ENCODE data around the gene LCP1. TPM values are rescaled to one million over a fixed set of nuclear protein-coding genes. Genes with fewer than 3 reads are reported as not detected.

LCP1 gene
- polyA plus RNA-seq, 2 donors = 3.1 to 7.6 TPM

- H3K36me3 ChIP-seq (ENCODE audit: control insufficient read depth in 2 of 2, insufficient read depth in 2 of 2, low read length in 1 of 2) = no peaks in the 10 kb centered on the region
- 54 to 60% methylated on average over 2 of the region's 2 CpGs for WGBS, 2 donors
- H3K27me3 ChIP-seq (ENCODE audit: control insufficient read depth in 1 of 2, insufficient read depth in 2 of 2, low read length in 2 of 2) = no peaks in the 10 kb centered on the region
- no peaks in the 10 kb centered on the region for H3K9me3 ChIP-seq (ENCODE audit: control insufficient read depth in 2 of 2, insufficient read depth in 1 of 2, low read depth in 1 of 2, low read length in 1 of 2)
- H3K4me1 ChIP-seq (ENCODE audit: control insufficient read depth in 2 of 2, insufficient read depth in 2 of 2, low read length in 1 of 2) = no peaks in the 10 kb centered on the region
- no peak overlapping the region for H3K27ac ChIP-seq (ENCODE audit: low read depth in 2 of 2, low read length in 1 of 2)
- H3K4me3 ChIP-seq (ENCODE audit: low read depth in 1 of 2, low read length in 2 of 2) = no peak overlapping the region
These were observed 55.9 kb downstream of the LCP1 start for GRCh38 chr13:46126056-46126455.

GRCh38 chr13:46124967-46125933 lies 56.7 kb downstream of the LCP1 start:
- Histone ChIP-seq H3K27me3 (ENCODE audit: control insufficient read depth in 1 of 2, insufficient read depth in 2 of 2, low read length in 2 of 2) (no peaks in the 10 kb centered on the region), H3K4me1 (ENCODE audit: control insufficient read depth in 2 of 2, insufficient read depth in 2 of 2, low read length in 1 of 2) (no peaks in the 10 kb centered on the region), H3K27ac (ENCODE audit: low read depth in 2 of 2, low read length in 1 of 2) (no peak overlapping the region), H3K9me3 (ENCODE audit: control insufficient read depth in 2 of 2, insufficient read depth in 1 of 2, low read depth in 1 of 2, low read length in 1 of 2) (no peaks in the 10 kb centered on the region), H3K4me3 (ENCODE audit: low read depth in 1 of 2, low read length in 2 of 2) (no peak overlapping the region), H3K36me3 (ENCODE audit: control insufficient read depth in 2 of 2, insufficient read depth in 2 of 2, low read length in 1 of 2) (no peaks in the 10 kb centered on the region)
- 53 to 61% methylated on average over 11 of the region's 11 CpGs for WGBS, 2 donors

- no peak overlapping the region for H3K4me3 ChIP-seq (ENCODE audit: low read depth in 1 of 2, low read length in 2 of 2)
- no peaks in the 10 kb centered on the region for H3K4me1 ChIP-seq (ENCODE audit: control insufficient read depth in 2 of 2, insufficient read depth in 2 of 2, low read length in 1 of 2)
- no peaks in the 10 kb centered on the region for H3K27me3 ChIP-seq (ENCODE audit: control insufficient read depth in 1 of 2, insufficient read depth in 2 of 2, low read length in 2 of 2)
- no peaks in the 10 kb centered on the region for H3K36me3 ChIP-seq (ENCODE audit: control insufficient read depth in 2 of 2, insufficient read depth in 2 of 2, low read length in 1 of 2)
- 80 to 84% methylated on average over 10 of the region's 10 CpGs for WGBS, 2 donors
- no peak overlapping the region for H3K27ac ChIP-seq (ENCODE audit: low read depth in 2 of 2, low read length in 1 of 2)
- H3K9me3 ChIP-seq (ENCODE audit: control insufficient read depth in 2 of 2, insufficient read depth in 1 of 2, low read depth in 1 of 2, low read length in 1 of 2) = no peaks in the 10 kb centered on the region
These were observed 57.4 kb downstream of the LCP1 start for GRCh38 chr13:46124531-46124966.

- Histone ChIP-seq H3K9me3 (ENCODE audit: control insufficient read depth in 2 of 2, insufficient read depth in 1 of 2, low read depth in 1 of 2, low read length in 1 of 2) (no peaks in the 10 kb centered on the region), H3K4me3 (ENCODE audit: low read depth in 1 of 2, low read length in 2 of 2) (no peak overlapping the region), H3K27ac (ENCODE audit: low read depth in 2 of 2, low read length in 1 of 2) (no peak overlapping the region), H3K27me3 (ENCODE audit: control insufficient read depth in 1 of 2, insufficient read depth in 2 of 2, low read length in 2 of 2) (no peaks in the 10 kb centered on the region), H3K36me3 (ENCODE audit: control insufficient read depth in 2 of 2, insufficient read depth in 2 of 2, low read length in 1 of 2) (no peaks in the 10 kb centered on the region), H3K4me1 (ENCODE audit: control insufficient read depth in 2 of 2, insufficient read depth in 2 of 2, low read length in 1 of 2) (no peaks in the 10 kb centered on the region)
- 88 to 91% methylated on average over 7 of the region's 7 CpGs for WGBS, 2 donors
These were observed 59.7 kb downstream of the LCP1 start for GRCh38 chr13:46122304-46122703.

- WGBS, 2 donors = 55 to 59% methylated on average over 4 of the region's 4 CpGs
- Histone ChIP-seq H3K27me3 (ENCODE audit: control insufficient read depth in 1 of 2, insufficient read depth in 2 of 2, low read length in 2 of 2) (no peaks in the 10 kb centered on the region), H3K4me3 (ENCODE audit: low read depth in 1 of 2, low read length in 2 of 2) (no peak overlapping the region), H3K36me3 (ENCODE audit: control insufficient read depth in 2 of 2, insufficient read depth in 2 of 2, low read length in 1 of 2) (no peaks in the 10 kb centered on the region), H3K9me3 (ENCODE audit: control insufficient read depth in 2 of 2, insufficient read depth in 1 of 2, low read depth in 1 of 2, low read length in 1 of 2) (no peaks in the 10 kb centered on the region), H3K27ac (ENCODE audit: low read depth in 2 of 2, low read length in 1 of 2) (no peak overlapping the region), H3K4me1 (ENCODE audit: control insufficient read depth in 2 of 2, insufficient read depth in 2 of 2, low read length in 1 of 2) (no peaks in the 10 kb centered on the region)
These were observed 60.3 kb downstream of the LCP1 start for GRCh38 chr13:46121597-46122163.

- no peak overlapping the region for H3K4me3 ChIP-seq (ENCODE audit: low read depth in 1 of 2, low read length in 2 of 2)
- WGBS, 2 donors = 49 to 73% methylated on average over 2 of the region's 2 CpGs
- H3K27me3 ChIP-seq (ENCODE audit: control insufficient read depth in 1 of 2, insufficient read depth in 2 of 2, low read length in 2 of 2) = no peaks in the 10 kb centered on the region
- H3K4me1 ChIP-seq (ENCODE audit: control insufficient read depth in 2 of 2, insufficient read depth in 2 of 2, low read length in 1 of 2) = no peaks in the 10 kb centered on the region
- no peaks in the 10 kb centered on the region for H3K9me3 ChIP-seq (ENCODE audit: control insufficient read depth in 2 of 2, insufficient read depth in 1 of 2, low read depth in 1 of 2, low read length in 1 of 2)
- no peak overlapping the region for H3K27ac ChIP-seq (ENCODE audit: low read depth in 2 of 2, low read length in 1 of 2)
- H3K36me3 ChIP-seq (ENCODE audit: control insufficient read depth in 2 of 2, insufficient read depth in 2 of 2, low read length in 1 of 2) = no peaks in the 10 kb centered on the region
These were observed 60.9 kb downstream of the LCP1 start for GRCh38 chr13:46121033-46121432.

- H3K4me3 ChIP-seq (ENCODE audit: low read depth in 1 of 2, low read length in 2 of 2) = no peak overlapping the region
- 58 to 60% methylated on average over 6 of the region's 6 CpGs for whole genome bisulfite sequencing, 2 donors
- H3K27ac ChIP-seq (ENCODE audit: low read depth in 2 of 2, low read length in 1 of 2) = no peak overlapping the region
- H3K27me3 ChIP-seq (ENCODE audit: control insufficient read depth in 1 of 2, insufficient read depth in 2 of 2, low read length in 2 of 2) = no peaks in the 10 kb centered on the region
- no peaks in the 10 kb centered on the region for H3K9me3 ChIP-seq (ENCODE audit: control insufficient read depth in 2 of 2, insufficient read depth in 1 of 2, low read depth in 1 of 2, low read length in 1 of 2)
- no peaks in the 10 kb centered on the region for H3K4me1 ChIP-seq (ENCODE audit: control insufficient read depth in 2 of 2, insufficient read depth in 2 of 2, low read length in 1 of 2)
- no peaks in the 10 kb centered on the region for H3K36me3 ChIP-seq (ENCODE audit: control insufficient read depth in 2 of 2, insufficient read depth in 2 of 2, low read length in 1 of 2)
These were observed 61.9 kb downstream of the LCP1 start for GRCh38 chr13:46119883-46120614.

GRCh38 chr13:46116653-46117502 lies 65.1 kb downstream of the LCP1 start:
- WGBS, 2 donors = 86 to 94% methylated on average over 4 of the region's 4 CpGs
- H3K36me3 ChIP-seq (ENCODE audit: control insufficient read depth in 2 of 2, insufficient read depth in 2 of 2, low read length in 1 of 2) = no peaks in the 10 kb centered on the region
- no peak overlapping the region for H3K27ac ChIP-seq (ENCODE audit: low read depth in 2 of 2, low read length in 1 of 2)
- H3K9me3 ChIP-seq (ENCODE audit: control insufficient read depth in 2 of 2, insufficient read depth in 1 of 2, low read depth in 1 of 2, low read length in 1 of 2) = no peaks in the 10 kb centered on the region
- H3K4me3 ChIP-seq (ENCODE audit: low read depth in 1 of 2, low read length in 2 of 2) = no peak overlapping the region
- H3K4me1 ChIP-seq (ENCODE audit: control insufficient read depth in 2 of 2, insufficient read depth in 2 of 2, low read length in 1 of 2) = no peaks in the 10 kb centered on the region
- H3K27me3 ChIP-seq (ENCODE audit: control insufficient read depth in 1 of 2, insufficient read depth in 2 of 2, low read length in 2 of 2) = peaks cover 0 to 3% of the 10 kb centered on the region in 2 donors

- Histone ChIP-seq H3K9me3 (ENCODE audit: control insufficient read depth in 2 of 2, insufficient read depth in 1 of 2, low read depth in 1 of 2, low read length in 1 of 2) (no peaks in the 10 kb centered on the region), H3K36me3 (ENCODE audit: control insufficient read depth in 2 of 2, insufficient read depth in 2 of 2, low read length in 1 of 2) (no peaks in the 10 kb centered on the region), H3K4me3 (ENCODE audit: low read depth in 1 of 2, low read length in 2 of 2) (no peak overlapping the region), H3K27ac (ENCODE audit: low read depth in 2 of 2, low read length in 1 of 2) (no peak overlapping the region), H3K4me1 (ENCODE audit: control insufficient read depth in 2 of 2, insufficient read depth in 2 of 2, low read length in 1 of 2) (peaks cover 0 to 2% of the 10 kb centered on the region in 2 donors), H3K27me3 (ENCODE audit: control insufficient read depth in 1 of 2, insufficient read depth in 2 of 2, low read length in 2 of 2) (peaks cover 0 to 3% of the 10 kb centered on the region in 2 donors)
- 90 to 91% methylated on average over 9 of the region's 9 CpGs for WGBS, 2 donors
These were observed 67.4 kb downstream of the LCP1 start for GRCh38 chr13:46114613-46115012.
